ENCODE measurements around the gene PIPOX.
A peak's percentile ranks its signal among the peaks of the same experiment; 100 is the strongest.

The PIPOX gene

GRCh38 chr17:29048440-29049368 lies 5.8 kb downstream of the PIPOX start:
- peak in 1 of 2 experiments; percentile 16 for DNase-seq

GRCh38 chr17:29049541-29050145 lies 6.7 kb downstream of the PIPOX start:
- no peak for DNase-seq

GRCh38 chr17:29050176-29050575 lies 7.2 kb downstream of the PIPOX start:
- no peak for DNase-seq

GRCh38 chr17:29051194-29051593 lies 8.3 kb downstream of the PIPOX start:
- DNase-seq: no peak

- DNase-seq: no peak
These were observed 8.8 kb downstream of the PIPOX start for GRCh38 chr17:29051731-29052130.

- DNase-seq: no peak
These were observed 11.9 kb downstream of the PIPOX start for GRCh38 chr17:29054835-29055234.

- no peak for DNase-seq
These were observed 14.4 kb downstream of the PIPOX start for GRCh38 chr17:29057361-29057760.

- DNase-seq: no peak
These were observed 15.4 kb downstream of the PIPOX start for GRCh38 chr17:29058391-29058790.

- no peak for DNase-seq
These were observed 16.3 kb downstream of the PIPOX start for GRCh38 chr17:29059281-29059680.

GRCh38 chr17:29060475-29060874 lies 17.5 kb downstream of the PIPOX start:
- DNase-seq: no peak

GRCh38 chr17:29061036-29061435 lies 18.1 kb downstream of the PIPOX start:
- no peak for DNase-seq

- DNase-seq: no peak
These were observed 19.3 kb downstream of the PIPOX start for GRCh38 chr17:29062215-29062614.

GRCh38 chr17:29063992-29064391 lies 21.1 kb downstream of the PIPOX start:
- no peak for DNase-seq

GRCh38 chr17:29066047-29066446 lies 23.1 kb downstream of the PIPOX start:
- DNase-seq: no peak

- no peak for DNase-seq
These were observed 23.7 kb downstream of the PIPOX start for GRCh38 chr17:29066606-29067005.

- no peak for DNase-seq
These were observed 25.9 kb downstream of the PIPOX start for GRCh38 chr17:29068818-29069217.

GRCh38 chr17:29069526-29070041 lies 26.6 kb downstream of the PIPOX start:
- DNase-seq: no peak

GRCh38 chr17:29070308-29070707 lies 27.4 kb downstream of the PIPOX start:
- no peak for DNase-seq

GRCh38 chr17:29070781-29071180 lies 27.8 kb downstream of the PIPOX start:
- DNase-seq: no peak

GRCh38 chr17:29071303-29071702 lies 28.4 kb downstream of the PIPOX start:
- DNase-seq: no peak

GRCh38 chr17:29073045-29073444 lies 30.1 kb downstream of the PIPOX start:
- DNase-seq: no peak

GRCh38 chr17:29073520-29073919 lies 30.6 kb downstream of the PIPOX start:
- no peak for DNase-seq

GRCh38 chr17:29074488-29074887 lies 31.5 kb downstream of the PIPOX start:
- DNase-seq: no peak

GRCh38 chr17:29076087-29076486 lies 33.1 kb downstream of the PIPOX start:
- DNase-seq: no peak

Data from NCI-H187 (cell line).